IMR-90 (cell line): Measurements from ENCODE around the gene CCT7. TPM values are rescaled to one million over a fixed set of nuclear protein-coding genes. Genes with fewer than 3 reads are reported as not detected.

ENCODE experiments used
- ATAC-seq: fragments of 200-7000 bp; cut with Tn5 transposase; 2 replicates; pipeline ENCODE4 v1.9.1; 2020; ENCODE audit warnings: low read depth, mild to moderate bottlenecking, moderate library complexity
- BruUV-seq: library from RNA; stranded (reverse); fragments of 400-500 nt; replicated peaks from 2 replicates; lab custom pipeline; 2021; lab: Mats Ljungman, UMichigan
- CTCF ChIA-PET: fragments of 300-600 bp; formaldehyde crosslinking; extraction: SDS; loops from one replicate; lab custom pipeline; 2021; ENCODE audit warnings: antibody characterized with exemption; lab: Yijun Ruan, JAX
- POLR2A ChIA-PET: fragments of 300-600 bp; sonication (Branson Sonifier 250); formaldehyde crosslinking; loops from one replicate; lab custom pipeline; 2022; ENCODE audit warnings: antibody characterized with exemption; ENCODE audit not compliant: unreplicated experiment; lab: Charles Lee
- DNase-seq: peaks from one replicate; pipeline ENCODE4 v3.0.0; 2013
- H2AFZ ChIP-seq: replicated peaks from 2 replicates; pipeline ENCODE3; 2013; ENCODE audit warnings: low read length, mild to moderate bottlenecking; ENCODE audit not compliant: poor library complexity
- H2AK5ac ChIP-seq: 2 replicates; pipeline ENCODE4 v1.6.1; 2013; ENCODE audit warnings: low read depth, low read length, inconsistent platforms
- H2AK9ac ChIP-seq: replicated peaks from 2 replicates; pipeline ENCODE3; 2013; ENCODE audit warnings: mild to moderate bottlenecking, low read depth, low read length, moderate library complexity; ENCODE audit not compliant: poor library complexity
- H2BK120ac ChIP-seq: 2 replicates; pipeline ENCODE4 v1.6.1; 2013; ENCODE audit warnings: low read depth, low read length, inconsistent platforms
- H2BK15ac ChIP-seq: 3 replicates; pipeline ENCODE4 v1.6.1; 2013; ENCODE audit warnings: low read depth, low read length, inconsistent platforms
- H2BK20ac ChIP-seq: 2 replicates; pipeline ENCODE4 v1.6.1; 2013; ENCODE audit warnings: low read depth, mild to moderate bottlenecking, inconsistent platforms, low read length, moderate library complexity
- H2BK5ac ChIP-seq: 2 replicates; pipeline ENCODE4 v1.6.1; 2013; ENCODE audit warnings: mild to moderate bottlenecking, low read depth, low read length, inconsistent platforms; ENCODE audit not compliant: poor library complexity, severe bottlenecking
- H3K14ac ChIP-seq: replicated peaks from 2 replicates; pipeline ENCODE4 v1.6.1; 2013; ENCODE audit warnings: low read depth, low read length, inconsistent platforms
- H3K18ac ChIP-seq: 2 replicates; pipeline ENCODE4 v1.6.1; 2013; ENCODE audit warnings: low read depth, low read length, control low read depth
- H3K23ac ChIP-seq: 2 replicates; pipeline ENCODE4 v1.6.1; 2013; ENCODE audit warnings: low read depth, low read length, inconsistent platforms
- H3K27ac ChIP-seq: 2 replicates; pipeline ENCODE4 v1.5.1; 2013; ENCODE audit warnings: mild to moderate bottlenecking, control low read depth, low read length; ENCODE audit not compliant: insufficient read depth
- H3K27me3 ChIP-seq: 2 replicates; pipeline ENCODE4 v1.6.1; 2013; ENCODE audit warnings: low read length; ENCODE audit not compliant: control insufficient read depth, insufficient read depth
- H3K36me3 ChIP-seq: 2 replicates; pipeline ENCODE4 v1.6.1; 2013; ENCODE audit warnings: low read length, mixed read lengths; ENCODE audit not compliant: control insufficient read depth, insufficient read depth
- H3K4ac ChIP-seq: 2 replicates; pipeline ENCODE4 v1.6.1; 2013; ENCODE audit warnings: low read depth, low read length, inconsistent platforms
- H3K4me1 ChIP-seq: 2 replicates; pipeline ENCODE4 v1.6.1; 2013; ENCODE audit warnings: low read length, mixed read lengths; ENCODE audit not compliant: control insufficient read depth, insufficient read depth
- H3K4me2 ChIP-seq: 2 replicates; pipeline ENCODE4 v1.6.1; 2013; ENCODE audit warnings: low read depth, mild to moderate bottlenecking, control low read depth, low read length, moderate library complexity
- H3K4me3 ChIP-seq: 2 replicates; pipeline ENCODE4 v1.5.1; 2013; ENCODE audit warnings: low read depth, mild to moderate bottlenecking, control low read depth, low read length, moderate library complexity; ENCODE audit not compliant: insufficient read depth
- H3K56ac ChIP-seq: 2 replicates; pipeline ENCODE4 v1.6.1; 2013; ENCODE audit warnings: low read length, inconsistent platforms; ENCODE audit not compliant: insufficient read depth; ENCODE audit errors: extremely low read depth
- H3K79me1 ChIP-seq, 2 experiments: 2 replicates each; pipeline ENCODE4 v1.6.1; 2013; ENCODE audit warnings: low read length in 2 of 2, inconsistent platforms in 1 of 2, low read depth in 1 of 2
- H3K9ac ChIP-seq: 2 replicates; pipeline ENCODE4 v1.6.1; 2013; ENCODE audit warnings: low read depth, low read length, control low read depth
- H3K9me1 ChIP-seq: 2 replicates; pipeline ENCODE4 v1.6.1; 2013; ENCODE audit warnings: low read length, inconsistent platforms; ENCODE audit not compliant: insufficient read depth
- H3K9me3 ChIP-seq: 2 replicates; pipeline ENCODE4 v1.6.1; 2013; ENCODE audit warnings: low read length; ENCODE audit not compliant: control insufficient read depth, insufficient read depth
- H4K20me1 ChIP-seq: 2 replicates; pipeline ENCODE4 v1.6.1; 2013; ENCODE audit warnings: low read length, inconsistent platforms; ENCODE audit not compliant: insufficient read depth
- H4K5ac ChIP-seq: 2 replicates; pipeline ENCODE4 v1.6.1; 2013; ENCODE audit warnings: mild to moderate bottlenecking, low read depth, low read length, control low read depth
- H4K8ac ChIP-seq, 2 experiments: 2 replicates each; pipeline ENCODE4 v1.6.1; 2013; ENCODE audit warnings: low read depth in 2 of 2, low read length in 2 of 2, control low read depth in 1 of 2, inconsistent platforms in 1 of 2
- H4K91ac ChIP-seq: 2 replicates; pipeline ENCODE4 v1.6.1; 2013; ENCODE audit warnings: low read depth, low read length, inconsistent platforms; ENCODE audit not compliant: insufficient read depth
- BHLHE40 ChIP-seq: fragments of 150-350 bp; IDR thresholded peaks from 2 replicates; pipeline ENCODE4 v1.6.1; 2016; ENCODE audit warnings: mild to moderate bottlenecking, low read depth, low read length
- CHD1 ChIP-seq: IDR thresholded peaks from 2 replicates; pipeline ENCODE4 v1.6.1; 2012; ENCODE audit warnings: low read depth, low read length, improper control_type of control experiment
- FOS ChIP-seq: fragments of 150-350 bp; IDR thresholded peaks from 2 replicates; pipeline ENCODE4 v1.6.1; 2016; ENCODE audit warnings: low read depth, low read length
- MAZ ChIP-seq: IDR thresholded peaks from 2 replicates; pipeline ENCODE4 v1.6.1; 2012; ENCODE audit warnings: low read depth, mild to moderate bottlenecking, low read length, improper control_type of control experiment, moderate library complexity, borderline replicate concordance
- NFE2L2 ChIP-seq: fragments of 150-350 bp; IDR thresholded peaks from 2 replicates; pipeline ENCODE4 v1.6.1; 2016; ENCODE audit warnings: low read depth, mild to moderate bottlenecking, low read length
- POLR2A ChIP-seq: IDR thresholded peaks from 2 replicates; pipeline ENCODE4 v1.6.1; 2012; ENCODE audit warnings: mild to moderate bottlenecking, low read depth, low read length
- RAD21 ChIP-seq: IDR thresholded peaks from 2 replicates; pipeline ENCODE4 v1.6.1; 2012; ENCODE audit warnings: low read length, improper control_type of control experiment
- SMC3 ChIP-seq: fragments of 150-350 bp; IDR thresholded peaks from 2 replicates; pipeline ENCODE4 v1.6.1; 2016; ENCODE audit warnings: low read depth, mild to moderate bottlenecking, antibody characterized with exemption, low read length, moderate library complexity
- WGBS, 2 experiments: methylation state at CpG; one replicate each; pipeline versions ENCODE4 v1.1.5 to v1.1.7; 2013; ENCODE audit warnings: missing lambda C conversion rate in 2 of 2; ENCODE audit not compliant: insufficient read length in 1 of 2; ENCODE audit errors: extremely low coverage in 2 of 2; 5-methylcytosine and 5-hydroxymethylcytosine counted together
- dilution Hi-C: fragments of 300-500 bp; cut with HindIII; formaldehyde crosslinking; loops from one replicate; pipeline ENCODE4 v1.14.3; 2018; ENCODE audit warnings: low sequenced_read_pairs; ENCODE audit not compliant: unreplicated experiment
- in situ Hi-C: fragments of 300-500 bp; cut with MboI; formaldehyde crosslinking; loops from 3 replicates; pipeline ENCODE4 v1.14.3; 2019; ENCODE audit warnings: low sequenced_read_pairs, inconsistent platforms, mixed read lengths
- intact Hi-C: fragments of 100-400 bp; cut with micrococcal nuclease; formaldehyde crosslinking; loops from 2 replicates; pipeline ENCODE4 v1.10.0; 2022
- polyA plus RNA-seq, 3 experiments: library from polyadenylated mRNA; depleted of rRNA; stranded (reverse); fragments of >200 nt; gene quantifications; 2 replicates each; pipeline ENCODE4 v1.2.3, GENCODE V29; 2012; ENCODE audit warnings: low replicate concordance in 1 of 3
- total RNA-seq: library from RNA; depleted of rRNA; stranded (reverse); fragments of >200 nt; gene quantifications from 2 replicates; pipeline ENCODE4 v1.2.3, GENCODE V29; 2012
- TF ChIP-seq, protein P1 (sequence below): conservative IDR thresholded peaks from 2 replicates; pipeline ENCODE4 v1.5.1; 2012; ENCODE audit warnings: mild to moderate bottlenecking, low read depth, low read length, improper control_type of control experiment
- TF ChIP-seq, protein P2 (sequence below): fragments of 150-350 bp; IDR thresholded peaks from 2 replicates; pipeline ENCODE4 v1.6.1; 2016; ENCODE audit warnings: low read depth, mild to moderate bottlenecking, low read length, moderate library complexity, borderline replicate concordance
- TF ChIP-seq, protein P3 (sequence below): fragments of 150-350 bp; IDR thresholded peaks from 2 replicates; pipeline ENCODE4 v1.6.1; 2017; ENCODE audit warnings: mild to moderate bottlenecking, antibody characterized with exemption, low read length, low read depth

CCT7 gene
- total and polyA plus RNA-seq, 2 of the 4 experiments (the other 2 are of a cell fraction), result 321 to 575 TPM

DNA sequence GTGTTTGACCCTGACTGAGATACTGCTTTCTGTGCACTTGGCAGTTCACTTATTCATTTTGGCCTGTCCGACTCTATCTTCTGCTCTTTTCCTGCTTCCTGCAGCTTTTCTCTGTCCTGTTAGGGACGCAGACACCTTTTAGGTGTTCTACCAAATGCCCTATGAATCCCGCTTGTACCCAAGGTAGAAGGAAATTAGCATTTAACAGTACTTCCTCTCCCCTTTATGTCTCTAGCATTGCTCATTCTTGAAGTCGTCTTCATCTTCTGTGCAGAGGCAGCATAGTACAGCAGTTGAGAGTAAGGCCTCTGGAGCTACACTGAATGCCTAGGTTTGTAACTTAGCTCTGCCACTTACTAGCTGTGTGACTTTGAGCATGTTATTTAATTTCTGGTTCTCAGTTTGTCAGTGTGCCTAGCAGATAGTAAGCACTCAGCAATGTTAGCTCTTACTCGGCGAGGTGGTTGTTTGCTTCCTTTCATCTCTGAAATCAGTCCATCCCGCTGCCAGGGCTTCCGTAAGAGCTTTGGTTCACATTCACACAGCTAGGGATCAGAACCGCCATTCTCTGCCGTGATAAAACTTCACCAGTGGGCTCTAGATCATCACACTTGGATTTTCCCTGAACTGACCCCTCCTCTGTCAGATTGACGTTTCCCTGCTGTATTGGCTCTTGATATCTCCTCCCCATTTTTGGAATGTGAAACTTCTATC, 1.4 kb downstream of the CCT7 start:
- Histone ChIP-seq H4K8ac (no peak overlapping the region), H3K36me3 (peaks cover 9% of the 10 kb centered on the region), H3K4me2 (peak overlapping the region; percentile 89)

More for the DNA sequence above, 1.4 kb downstream of the CCT7 start:
- DNase-seq, result no peak
- H2AK9ac ChIP-seq, result peak overlapping the region; percentile 88
- no peak overlapping the region for H2BK20ac ChIP-seq
- H3K9me1 ChIP-seq, result peaks cover 14% of the 10 kb centered on the region
- H3K18ac ChIP-seq, result no peak overlapping the region
- peak overlapping the region; percentile 88; the same call in 1 of the 2 replicates for H3K14ac ChIP-seq
- POLR2A ChIA-PET, result no interaction called here
- H3K4me3 ChIP-seq, result peak overlapping the region; percentile 83
- peaks cover 14 to 63% of the 10 kb centered on the region in 2 experiments for H3K79me1 ChIP-seq
- in situ Hi-C loops (no loop called here), dilution Hi-C loops (no loop called here), intact Hi-C loops (no loop called here)
- CTCF ChIA-PET, result interaction anchor here (0.9 to 1.3 kb wide), 2 partner anchors 9 to 11 kb away, joined by 3 to 6 read pairs; no protein-coding TSS in a partner anchor
- peak overlapping the region; percentile 86 for H3K9ac ChIP-seq
- 87% methylated on average over 3 of the region's 11 CpGs; no CpG with 5 or more reads in 1 of the 2 experiments for WGBS, 2 experiments
- peak overlapping the region; percentile 87 for H3K23ac ChIP-seq
- no peak for ATAC-seq
- peaks cover 7% of the 10 kb centered on the region for H3K4me1 ChIP-seq
- peaks cover 63% of the 10 kb centered on the region for H4K20me1 ChIP-seq
- H2AK5ac ChIP-seq, result no peak overlapping the region
- H3K9me3 ChIP-seq, result no peaks in the 10 kb centered on the region
- H4K5ac ChIP-seq, result no peak overlapping the region
- no peak overlapping the region for H2BK5ac ChIP-seq
- H2AFZ ChIP-seq, result no peak overlapping the region
- H3K56ac ChIP-seq, result no peak overlapping the region; the same call in 1 of the 2 replicates
- no peak overlapping the region for H4K91ac ChIP-seq
- H3K4ac ChIP-seq, result peak overlapping the region; percentile 85; the same call in 1 of the 2 replicates
- peak overlapping the region; percentile 83; the same call in 1 of the 2 replicates for H3K27ac ChIP-seq
- no peaks in the 10 kb centered on the region for H3K27me3 ChIP-seq
- TF ChIP-seq RAD21 (no peak), NFE2L2 (no peak), FOS (no peak), POLR2A (no peak), CHD1 (no peak), SMC3 (no peak), BHLHE40 (no peak), MAZ (no peak)
- TF ChIP-seq, protein P1, sequence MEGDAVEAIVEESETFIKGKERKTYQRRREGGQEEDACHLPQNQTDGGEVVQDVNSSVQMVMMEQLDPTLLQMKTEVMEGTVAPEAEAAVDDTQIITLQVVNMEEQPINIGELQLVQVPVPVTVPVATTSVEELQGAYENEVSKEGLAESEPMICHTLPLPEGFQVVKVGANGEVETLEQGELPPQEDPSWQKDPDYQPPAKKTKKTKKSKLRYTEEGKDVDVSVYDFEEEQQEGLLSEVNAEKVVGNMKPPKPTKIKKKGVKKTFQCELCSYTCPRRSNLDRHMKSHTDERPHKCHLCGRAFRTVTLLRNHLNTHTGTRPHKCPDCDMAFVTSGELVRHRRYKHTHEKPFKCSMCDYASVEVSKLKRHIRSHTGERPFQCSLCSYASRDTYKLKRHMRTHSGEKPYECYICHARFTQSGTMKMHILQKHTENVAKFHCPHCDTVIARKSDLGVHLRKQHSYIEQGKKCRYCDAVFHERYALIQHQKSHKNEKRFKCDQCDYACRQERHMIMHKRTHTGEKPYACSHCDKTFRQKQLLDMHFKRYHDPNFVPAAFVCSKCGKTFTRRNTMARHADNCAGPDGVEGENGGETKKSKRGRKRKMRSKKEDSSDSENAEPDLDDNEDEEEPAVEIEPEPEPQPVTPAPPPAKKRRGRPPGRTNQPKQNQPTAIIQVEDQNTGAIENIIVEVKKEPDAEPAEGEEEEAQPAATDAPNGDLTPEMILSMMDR, result no peak
- TF ChIP-seq, protein P2, sequence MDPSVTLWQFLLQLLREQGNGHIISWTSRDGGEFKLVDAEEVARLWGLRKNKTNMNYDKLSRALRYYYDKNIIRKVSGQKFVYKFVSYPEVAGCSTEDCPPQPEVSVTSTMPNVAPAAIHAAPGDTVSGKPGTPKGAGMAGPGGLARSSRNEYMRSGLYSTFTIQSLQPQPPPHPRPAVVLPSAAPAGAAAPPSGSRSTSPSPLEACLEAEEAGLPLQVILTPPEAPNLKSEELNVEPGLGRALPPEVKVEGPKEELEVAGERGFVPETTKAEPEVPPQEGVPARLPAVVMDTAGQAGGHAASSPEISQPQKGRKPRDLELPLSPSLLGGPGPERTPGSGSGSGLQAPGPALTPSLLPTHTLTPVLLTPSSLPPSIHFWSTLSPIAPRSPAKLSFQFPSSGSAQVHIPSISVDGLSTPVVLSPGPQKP, result no peak
- TF ChIP-seq, protein P3, sequence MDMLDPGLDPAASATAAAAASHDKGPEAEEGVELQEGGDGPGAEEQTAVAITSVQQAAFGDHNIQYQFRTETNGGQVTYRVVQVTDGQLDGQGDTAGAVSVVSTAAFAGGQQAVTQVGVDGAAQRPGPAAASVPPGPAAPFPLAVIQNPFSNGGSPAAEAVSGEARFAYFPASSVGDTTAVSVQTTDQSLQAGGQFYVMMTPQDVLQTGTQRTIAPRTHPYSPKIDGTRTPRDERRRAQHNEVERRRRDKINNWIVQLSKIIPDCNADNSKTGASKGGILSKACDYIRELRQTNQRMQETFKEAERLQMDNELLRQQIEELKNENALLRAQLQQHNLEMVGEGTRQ, result no peak
- H2BK15ac ChIP-seq, result no peak overlapping the region
- H2BK120ac ChIP-seq, result no peak overlapping the region
- TSS peak; percentile 41 for BruUV-seq
